K562 (cell line): ENCODE measurements around the gene CNNM2. TPM values are rescaled to one million over a fixed set of nuclear protein-coding genes. Genes with fewer than 3 reads are reported as not detected.

Experiments
- ATAC-seq: fragments of 200-7000 bp; cut with Tn5 transposase; 3 replicates; pipeline ENCODE4 v1.9.1; 2020; ENCODE audit warnings: moderate library complexity
- BruUV-seq: library from RNA; stranded (reverse); fragments of 400-500 nt; replicated peaks from 2 replicates; lab custom pipeline; 2021; lab: Mats Ljungman, UMichigan
- CTCF ChIA-PET: fragments of 300-600 bp; formaldehyde crosslinking; extraction: SDS; loops from one replicate; lab custom pipeline; 2021; ENCODE audit warnings: low intra/inter-chr PET ratio; lab: Yijun Ruan, JAX
- POLR2A ChIA-PET: fragments of 300-600, 350-650 bp; sonication (Branson Sonifier 250); formaldehyde crosslinking; extraction: SDS; loops from one replicate; lab custom pipeline; 2021; ENCODE audit warnings: antibody characterized with exemption, inconsistent platforms; lab: Yijun Ruan, JAX
- DNase-seq, 4 experiments: peaks; one replicate each; pipeline versions ENCODE4 v3.0.0 to v3.0.0-alpha.2; 2011 to 2018; ENCODE audit warnings: low spot score in 3 of 4, mixed read lengths in 3 of 4; ENCODE audit errors: extremely low read depth in 1 of 4
- FAIRE-seq: peaks from 2 replicates; lab custom pipeline; 2011; peaks lifted over from hg19 to GRCh38; lab: Jason Lieb, UNC
- H2AFZ ChIP-seq: 2 replicates; pipeline ENCODE4 v1.6.0; 2011; ENCODE audit warnings: low read depth, low read length, control low read depth, inconsistent platforms
- H3K27ac ChIP-seq: fragments of 200-600 bp; 3 replicates; pipeline ENCODE4 v1.8.0; 2011; ENCODE audit warnings: low read depth, mild to moderate bottlenecking, control low read depth, inconsistent platforms, low read length, moderate library complexity, mixed read lengths; ENCODE audit errors: extremely low read depth
- H3K27me3 ChIP-seq, 2 experiments: fragments of 300-600 bp in 1 of 2; 2 replicates in 1 of 2; 3 replicates in 1 of 2; pipeline versions ENCODE4 v1.6.0 to v1.8.0; 2011; ENCODE audit warnings: inconsistent platforms in 2 of 2, low read length in 2 of 2, mild to moderate bottlenecking in 1 of 2, mixed read lengths in 1 of 2, moderate library complexity in 1 of 2; ENCODE audit not compliant: control insufficient read depth in 2 of 2, insufficient read depth in 2 of 2
- H3K36me3 ChIP-seq: fragments of 300-600 bp; 3 replicates; pipeline ENCODE4 v1.8.0; 2011; ENCODE audit warnings: mild to moderate bottlenecking, low read length, inconsistent platforms; ENCODE audit not compliant: control insufficient read depth, insufficient read depth
- H3K4me1 ChIP-seq, 2 experiments: fragments of 200-600 bp in 1 of 2; replicated peaks in 1 of 2; 2 replicates in 1 of 2; 3 replicates in 1 of 2; pipeline versions ENCODE4 v1.5.1 to v1.8.0; 2011; ENCODE audit warnings: inconsistent platforms in 2 of 2, low read length in 2 of 2, mild to moderate bottlenecking in 1 of 2, mixed read lengths in 1 of 2, moderate library complexity in 1 of 2; ENCODE audit not compliant: control insufficient read depth in 2 of 2, insufficient read depth in 2 of 2
- H3K4me2 ChIP-seq: 2 replicates; pipeline ENCODE4 v1.6.1; 2011; ENCODE audit warnings: low read length, control low read depth, inconsistent platforms, mixed read lengths; ENCODE audit not compliant: insufficient read depth
- H3K4me3 ChIP-seq: fragments of 200-600 bp; sonication (generic), shearing (Covaris generic); 2 replicates; pipeline ENCODE4 v1.5.1; 2016; ENCODE audit warnings: control low read depth, inconsistent platforms
- H3K79me2 ChIP-seq: fragments of 200-600 bp; 3 replicates; pipeline ENCODE4 v1.8.0; 2011; ENCODE audit warnings: low read length, inconsistent platforms; ENCODE audit not compliant: control insufficient read depth, insufficient read depth
- H3K9ac ChIP-seq, 2 experiments: 2 replicates each; pipeline versions ENCODE4 v1.6.0 to v1.6.1; 2011; ENCODE audit warnings: low read depth in 2 of 2, low read length in 2 of 2, control low read depth in 1 of 2, inconsistent platforms in 1 of 2, mild to moderate bottlenecking in 1 of 2, mixed read lengths in 1 of 2; ENCODE audit not compliant: insufficient read depth in 1 of 2
- H3K9me1 ChIP-seq: one replicate; pipeline ENCODE4 v1.6.0; 2011; ENCODE audit warnings: inconsistent platforms, mild to moderate bottlenecking, low read length, moderate library complexity; ENCODE audit not compliant: control insufficient read depth, insufficient read depth
- H3K9me3 ChIP-seq: replicated peaks from 2 replicates; pipeline ENCODE4 v1.5.1; 2011; ENCODE audit warnings: low read depth, low read length, inconsistent platforms; ENCODE audit not compliant: control insufficient read depth, insufficient read depth
- H4K20me1 ChIP-seq: replicated peaks from 2 replicates; pipeline ENCODE4 v1.6.1; 2011; ENCODE audit warnings: low read length, inconsistent platforms, mixed read lengths; ENCODE audit not compliant: control insufficient read depth, insufficient read depth
- HMBOX1 ChIP-seq: sonication (generic); IDR thresholded peaks from 2 replicates; pipeline ENCODE4 v1.6.1; 2016
- ZNF280B ChIP-seq: fragments of 250-450 bp; sonication (Bioruptor Pico); IDR thresholded peaks from 2 replicates; pipeline ENCODE4 v1.5.1; 2021; ENCODE audit warnings: mild to moderate bottlenecking
- WGBS: fragments of 100-300 bp; shearing (Covaris generic); methylation state at CpG from one replicate; pipeline ENCODE4 v1.1.6; 2016; ENCODE audit warnings: low coverage, mixed read lengths; ENCODE audit not compliant: insufficient coverage; ENCODE audit errors: missing lambda C conversion rate; 5-methylcytosine and 5-hydroxymethylcytosine counted together
- in situ Hi-C: fragments of 300-500 bp; cut with MboI; formaldehyde crosslinking; loops from 4 replicates; pipeline ENCODE4 v1.15.0; 2018; ENCODE audit warnings: inconsistent platforms, mixed read lengths
- intact Hi-C: fragments of 100-400 bp; cut with micrococcal nuclease; formaldehyde crosslinking; loops from 2 replicates; pipeline ENCODE4 v1.14.2; 2022
- polyA plus RNA-seq, 8 experiments: library from polyadenylated mRNA; depleted of rRNA in 4 of 8; stranded (reverse) in 5 of 8; unstranded in 3 of 8; fragments of >200 nt; fragmentation: Nextera tagmentation in 2 of 8; fragmentation: Illumina TruSeq in 1 of 8; extraction: Ambion mirVana in 2 of 8; extraction: Trizol in 1 of 8; gene quantifications; 2 replicates each; pipeline versions ENCODE4 v1.2.1 to v1.2.3, GENCODE V29; 2011 to 2014; ENCODE audit warnings: inconsistent platforms in 1 of 8, missing spikeins in 1 of 8
- total RNA-seq, 7 experiments: library from RNA; depleted of rRNA in 6 of 7; stranded (reverse); fragments of >200 nt in 6 of 7; fragmentation: Illumina TruSeq in 2 of 7; extraction: Trizol in 2 of 7; gene quantifications; 2 replicates each; pipeline versions ENCODE4 v1.2.1 to v1.2.3, GENCODE V29; 2011 to 2021; ENCODE audit warnings: low replicate concordance in 1 of 7

Gene CNNM2
- total and polyA plus RNA-seq, 9 of the 15 experiments (the other 6 are each of a cell fraction or from before 2014, with no cell fraction given) = 0.21 to 5.0 (median 1.3) TPM

- in situ Hi-C loops = no loop called here
- Histone ChIP-seq H3K36me3 (no peaks in the 10 kb centered on the region), H3K4me1 (no peaks in the 10 kb centered on the region), H3K79me2 (no peaks in the 10 kb centered on the region)
- ChIA-PET POLR2A (no interaction called here), CTCF (no interaction called here)
- no peak for FAIRE-seq
- TF ChIP-seq HMBOX1 (peak; percentile 49; the same call in 1 of the 2 replicates), ZNF280B (CRISPR knock-in tag) (no peak)
- TF ChIP-seq, all 486 proteins: peak for 1
- H3K27me3 ChIP-seq = no peaks in the 10 kb centered on the region
- WGBS = 91% methylated on average over 4 of the region's 4 CpGs
- no peak overlapping the region for H3K4me3 ChIP-seq
- no peak overlapping the region for H3K4me2 ChIP-seq
- intact Hi-C loops = no loop called here
- no peaks in the 10 kb centered on the region for H3K9me3 ChIP-seq
- no peak overlapping the region for H3K9ac ChIP-seq
- BruUV-seq = no TSS peak
- H3K9me1 ChIP-seq = no peaks in the 10 kb centered on the region
- no peak overlapping the region for H3K27ac ChIP-seq
- no peak for DNase-seq
- H4K20me1 ChIP-seq = no peaks in the 10 kb centered on the region
- no peak overlapping the region for H2AFZ ChIP-seq
- no peak for ATAC-seq
These were observed 194.1 kb downstream of the CNNM2 start for GRCh38 chr10:103111918-103112877.
